GM12892 (cell line): ENCODE results near the gene UCP2.
A peak's percentile ranks its signal among the peaks of the same experiment; 100 is the strongest.

ENCODE experiments used
- POLR2A ChIP-seq: IDR thresholded peaks from 2 replicates; pipeline ENCODE4 v1.6.1; 2011; ENCODE audit warnings: low read depth, low read length, control low read depth
- POLR2AphosphoS5 ChIP-seq: IDR thresholded peaks from 2 replicates; pipeline ENCODE4 v1.6.1; 2011; ENCODE audit warnings: low read depth, low read length, control low read depth
- TAF1 ChIP-seq: IDR thresholded peaks from 2 replicates; pipeline ENCODE4 v1.6.1; 2011; ENCODE audit warnings: low read depth, mild to moderate bottlenecking, control low read depth, low read length, borderline replicate concordance

GRCh38 chr11:74010306-74011300 lies 28.0 kb upstream of the UCP2 start:
- no peak for TF ChIP-seq POLR2A
- 0 out of 2 replicates have a peak, but pooled peaks have one; percentile 2 for TF ChIP-seq POLR2AphosphoS5
- TF ChIP-seq TAF1: no peak
